LNCaP clone FGC (cell line): ENCODE results near the gene OSBPL5.

Source experiments
- DNase-seq: peaks from one replicate; pipeline ENCODE4 v3.0.0-alpha.2; 2011; ENCODE audit warnings: low read depth
- H3K4me3 ChIP-seq: 2 replicates; pipeline ENCODE4 v1.5.1; 2011; ENCODE audit warnings: mild to moderate bottlenecking, low read depth, low read length, control low read depth
- TF ChIP-seq, protein P1 (sequence below): IDR thresholded peaks from 2 replicates; pipeline ENCODE4 v1.5.1; 2012; ENCODE audit warnings: mild to moderate bottlenecking; ENCODE audit not compliant: control insufficient read depth, insufficient read depth; ENCODE audit errors: extremely low read depth

The OSBPL5 gene

DNA sequence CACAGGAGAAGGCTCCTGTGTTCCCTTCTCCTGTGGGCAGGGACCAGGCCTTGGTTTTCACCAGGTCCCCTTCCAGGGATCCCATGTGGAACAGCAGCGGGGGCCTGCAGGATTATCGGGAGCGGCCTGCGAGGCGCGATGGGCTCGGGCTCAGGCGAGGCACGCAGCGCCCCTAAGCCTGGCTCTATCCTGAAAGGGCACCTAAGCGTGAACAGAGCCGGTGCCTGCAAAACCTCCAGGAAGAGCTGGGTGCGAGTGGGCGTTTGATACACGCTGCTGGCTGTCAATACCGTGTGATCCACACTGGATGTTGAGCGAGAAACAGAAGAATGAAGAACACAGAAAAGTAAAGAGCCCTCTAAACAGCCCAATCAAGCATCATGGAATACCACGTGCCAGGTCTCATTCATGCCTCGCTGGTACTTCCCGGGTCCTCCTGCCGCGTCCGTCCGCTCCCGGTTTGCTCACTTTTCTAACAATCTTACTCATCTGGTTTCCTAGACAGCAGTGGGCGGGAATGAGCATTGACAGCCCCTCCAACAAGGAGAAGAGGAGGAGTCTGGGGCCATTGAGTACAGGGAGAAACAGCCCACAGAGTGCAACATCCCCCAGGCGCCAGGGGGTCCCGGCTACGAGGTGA is 12.5 kb downstream of the OSBPL5 start:
- H3K4me3 ChIP-seq: no peak overlapping the region
- TF ChIP-seq, protein P1, sequence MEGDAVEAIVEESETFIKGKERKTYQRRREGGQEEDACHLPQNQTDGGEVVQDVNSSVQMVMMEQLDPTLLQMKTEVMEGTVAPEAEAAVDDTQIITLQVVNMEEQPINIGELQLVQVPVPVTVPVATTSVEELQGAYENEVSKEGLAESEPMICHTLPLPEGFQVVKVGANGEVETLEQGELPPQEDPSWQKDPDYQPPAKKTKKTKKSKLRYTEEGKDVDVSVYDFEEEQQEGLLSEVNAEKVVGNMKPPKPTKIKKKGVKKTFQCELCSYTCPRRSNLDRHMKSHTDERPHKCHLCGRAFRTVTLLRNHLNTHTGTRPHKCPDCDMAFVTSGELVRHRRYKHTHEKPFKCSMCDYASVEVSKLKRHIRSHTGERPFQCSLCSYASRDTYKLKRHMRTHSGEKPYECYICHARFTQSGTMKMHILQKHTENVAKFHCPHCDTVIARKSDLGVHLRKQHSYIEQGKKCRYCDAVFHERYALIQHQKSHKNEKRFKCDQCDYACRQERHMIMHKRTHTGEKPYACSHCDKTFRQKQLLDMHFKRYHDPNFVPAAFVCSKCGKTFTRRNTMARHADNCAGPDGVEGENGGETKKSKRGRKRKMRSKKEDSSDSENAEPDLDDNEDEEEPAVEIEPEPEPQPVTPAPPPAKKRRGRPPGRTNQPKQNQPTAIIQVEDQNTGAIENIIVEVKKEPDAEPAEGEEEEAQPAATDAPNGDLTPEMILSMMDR: no peak
- DNase-seq: no peak

DNA sequence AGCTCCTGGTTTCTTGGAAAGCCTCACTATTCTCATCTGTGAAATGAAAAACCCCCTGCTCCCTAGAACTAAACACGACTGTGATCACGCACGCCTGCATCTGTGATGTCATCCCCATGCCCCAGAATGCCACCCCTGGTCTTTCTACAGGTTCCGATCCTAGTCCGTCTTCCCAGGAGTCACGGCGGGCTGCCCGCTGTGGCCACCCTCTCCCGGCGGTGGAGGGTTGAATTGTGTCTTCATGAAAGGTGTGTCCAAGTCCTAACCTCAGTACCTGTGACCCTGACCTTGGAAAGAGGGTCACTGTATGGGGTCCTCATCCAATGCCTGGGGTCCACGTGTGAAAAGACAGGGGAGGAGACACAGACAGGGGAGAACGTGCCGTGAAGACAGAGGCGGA is 14.4 kb downstream of the OSBPL5 start:
- DNase-seq: no peak
- TF ChIP-seq, protein P1: no peak
- H3K4me3 ChIP-seq: no peak overlapping the region

DNA sequence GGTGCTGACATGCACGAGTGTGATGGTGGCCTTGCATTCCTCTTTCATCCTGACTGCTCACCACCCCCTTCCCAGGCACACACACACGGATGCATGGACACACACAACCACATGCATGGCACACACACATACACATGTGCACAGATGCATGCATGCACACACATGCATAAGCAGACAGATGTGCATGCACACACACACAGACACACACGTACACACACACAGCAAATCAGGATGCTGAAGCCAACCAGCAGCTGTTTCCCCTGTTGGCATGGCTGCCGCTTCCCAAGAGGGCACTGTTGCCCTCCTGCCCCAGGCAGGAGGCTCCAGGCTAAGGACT is 15.3 kb downstream of the OSBPL5 start:
- DNase-seq: no peak
- no peak overlapping the region for H3K4me3 ChIP-seq
- TF ChIP-seq, protein P1: no peak

DNA sequence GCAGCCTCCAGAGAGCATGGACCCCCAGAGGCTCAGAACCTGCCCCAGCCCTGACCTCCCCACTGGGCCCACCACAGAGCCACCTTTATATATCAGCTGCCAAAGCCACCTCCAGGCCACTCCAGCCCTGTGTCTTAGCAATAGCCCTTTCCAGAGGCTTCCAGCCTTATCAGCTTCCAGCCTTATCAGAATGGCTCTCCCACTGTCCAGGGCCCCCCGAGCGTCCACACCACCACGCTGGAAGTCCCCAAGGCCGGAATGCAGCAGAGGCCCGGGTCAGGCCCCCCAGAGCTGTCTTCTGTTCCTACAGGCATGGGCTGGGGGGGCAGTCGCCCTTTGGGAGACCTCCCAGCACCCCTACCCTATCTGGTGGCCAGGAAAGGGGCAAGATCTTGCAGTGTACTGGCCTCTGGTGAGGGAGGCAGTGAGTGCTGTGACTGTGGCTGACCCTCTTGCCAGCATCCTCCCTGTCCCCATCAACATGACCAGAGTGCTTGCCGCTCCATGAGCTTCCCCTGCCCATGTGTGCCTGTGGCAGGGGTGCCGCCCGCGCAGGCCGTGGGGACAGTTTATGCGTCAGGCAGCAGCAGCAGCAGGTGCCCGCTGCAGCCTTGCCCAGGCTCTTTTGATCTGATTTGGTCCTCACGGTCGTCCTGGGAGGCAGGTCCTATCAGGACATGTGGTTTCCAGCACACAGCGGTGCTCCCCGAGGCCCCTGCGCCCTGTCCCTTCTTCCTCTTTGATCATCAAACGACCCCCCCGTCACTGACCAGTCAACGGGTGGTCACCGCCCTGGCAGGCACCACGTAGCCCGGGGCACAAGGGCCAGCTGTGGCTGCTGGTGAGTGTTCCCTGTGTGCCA is 15.9 kb downstream of the OSBPL5 start:
- H3K4me3 ChIP-seq: no peak overlapping the region
- DNase-seq: no peak
- TF ChIP-seq, protein P1: no peak

DNA sequence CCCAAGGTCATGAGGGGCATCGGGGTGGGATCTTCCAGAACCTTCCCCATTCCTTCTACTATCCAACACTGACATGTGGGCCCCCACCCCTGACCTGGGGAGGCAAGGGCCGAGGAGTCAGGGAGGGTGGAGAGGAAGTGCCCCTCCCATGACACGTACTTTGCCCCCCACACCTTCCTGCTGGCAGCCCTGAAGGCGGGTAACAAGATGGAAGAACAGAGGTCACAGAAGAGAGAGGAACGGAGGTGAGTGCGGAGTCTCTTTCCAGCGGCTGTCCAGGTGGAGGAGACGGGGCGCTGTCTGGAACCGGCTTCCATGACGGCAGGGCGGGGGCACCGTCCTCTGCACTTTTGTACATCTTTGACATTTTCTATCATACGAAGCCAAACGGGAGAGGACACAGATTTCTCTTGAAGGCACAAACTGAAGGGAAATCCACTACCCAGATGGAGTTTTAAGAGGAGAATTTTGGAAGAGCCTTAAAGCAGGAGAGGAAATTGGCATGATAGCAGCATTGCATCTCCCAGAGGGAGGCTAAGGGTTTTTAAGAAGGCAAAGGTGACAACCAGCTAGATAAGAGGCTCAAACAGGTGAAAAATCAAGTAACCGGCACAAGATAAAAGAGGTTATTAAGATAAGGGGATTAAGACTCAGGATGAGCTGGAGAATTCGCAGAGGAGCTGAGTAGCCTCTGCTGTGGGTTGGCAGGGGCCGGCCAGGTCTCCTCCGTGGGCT is 16.7 kb downstream of the OSBPL5 start:
- TF ChIP-seq, protein P1: no peak
- no peak for DNase-seq
- no peak overlapping the region for H3K4me3 ChIP-seq

DNA sequence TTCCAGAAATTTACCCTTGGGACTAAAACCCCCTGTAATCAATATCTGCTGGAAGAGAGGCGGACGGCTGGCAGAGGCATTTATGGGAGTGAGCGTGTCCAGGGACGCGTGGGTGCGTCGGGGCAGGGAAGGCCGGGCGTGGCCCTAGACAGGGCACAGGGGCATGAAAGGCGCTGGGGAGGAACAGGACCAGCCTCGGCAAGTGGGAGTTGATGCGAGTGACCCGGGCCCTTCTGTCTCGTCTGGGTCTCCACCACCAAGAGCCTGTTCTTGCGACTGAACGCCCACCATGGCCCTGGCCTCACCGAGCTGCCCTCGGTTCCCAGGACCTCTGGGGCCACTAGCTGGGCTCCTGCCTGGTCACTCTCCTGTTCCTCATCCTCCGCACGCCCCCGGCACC is 17.5 kb downstream of the OSBPL5 start:
- TF ChIP-seq, protein P1: no peak
- H3K4me3 ChIP-seq: no peak overlapping the region
- no peak for DNase-seq
